Breast epithelium (tissue), 3 donors: ENCODE measurements around the gene ASL.
"Not testable (repeated sequence)": the region's sequence is repeated elsewhere in the genome, so short reads cannot be mapped to it uniquely, and the experiment has no call there.

Experiments
- CTCF ChIP-seq, 3 donors: fragments of 450-650 bp; IDR thresholded peaks; one replicate each; pipeline ENCODE4 v1.5.1; 2016 to 2017; ENCODE audit warnings: antibody characterized with exemption in 3 of 3, mild to moderate bottlenecking in 3 of 3, moderate library complexity in 3 of 3
- POLR2A ChIP-seq: fragments of 450-650 bp; IDR thresholded peaks from one replicate; pipeline ENCODE4 v1.6.1; 2016; ENCODE audit warnings: antibody characterized with exemption, mild to moderate bottlenecking, moderate library complexity

- not testable (repeated sequence) for TF ChIP-seq CTCF (IDR thresholded peaks at IDR 0.05); POLR2A
Observed at GRCh38 chr7:66102168-66102567, 26.5 kb downstream of the ASL start.
